Measurements from ENCODE around the gene PML. TPM values are rescaled to one million over a fixed set of nuclear protein-coding genes. Genes with fewer than 3 reads are reported as not detected.
A peak's percentile ranks its signal among the peaks of the same experiment; 100 is the strongest.
"Not testable (repeated sequence)": the region's sequence is repeated elsewhere in the genome, so short reads cannot be mapped to it uniquely, and the experiment has no call there.

Gene PML
- total RNA-seq, 1 donor from 2014 or later = 102 TPM

DNA sequence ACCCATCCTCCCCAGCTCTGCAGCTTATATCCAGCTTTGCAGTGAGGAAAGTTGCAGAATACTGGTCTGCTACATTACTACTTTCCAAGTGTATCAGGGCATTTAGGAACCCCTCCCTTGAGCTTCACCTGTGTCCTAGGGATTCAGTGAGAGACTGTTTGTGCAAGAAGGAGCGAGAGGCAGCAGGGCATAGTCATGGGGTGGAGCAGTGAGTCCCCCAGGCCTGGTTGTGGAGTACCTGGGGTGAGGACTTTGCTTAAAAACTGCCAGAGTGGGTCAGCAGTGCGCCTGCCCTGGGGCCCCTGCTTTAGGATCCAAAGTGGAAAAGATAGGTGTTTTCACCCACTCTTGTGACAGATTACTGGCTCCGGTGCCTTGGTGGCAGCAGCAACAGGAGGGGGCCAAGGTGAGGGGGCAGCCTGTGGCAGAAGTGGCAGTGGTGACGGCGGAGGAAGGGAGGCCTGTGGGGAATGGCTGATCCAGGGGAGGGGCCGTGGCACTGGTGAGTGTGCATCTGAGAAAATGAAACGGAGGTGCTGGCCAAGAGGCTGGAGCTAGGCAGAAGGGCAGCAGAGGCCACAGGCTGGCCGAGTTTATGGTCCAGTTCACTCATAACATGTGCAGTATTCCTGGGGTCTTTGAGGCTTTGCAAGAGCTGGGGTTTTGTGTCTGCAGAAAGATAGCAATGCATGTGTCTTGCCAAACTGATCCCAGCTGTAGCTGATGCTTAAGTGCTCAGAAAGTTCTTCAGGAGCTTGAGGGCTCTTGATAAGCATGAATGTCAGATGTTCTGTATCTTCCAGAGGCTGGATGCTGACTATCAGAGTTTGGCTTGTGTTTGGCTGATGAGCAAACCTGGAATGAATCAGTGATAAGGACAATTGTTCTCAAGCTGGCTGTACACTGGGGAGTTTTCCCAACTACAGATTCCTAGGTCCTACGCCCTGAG is 44.5 kb downstream of the PML start:
- no peak for DNase-seq (ENCODE audit: low spot score)

DNA sequence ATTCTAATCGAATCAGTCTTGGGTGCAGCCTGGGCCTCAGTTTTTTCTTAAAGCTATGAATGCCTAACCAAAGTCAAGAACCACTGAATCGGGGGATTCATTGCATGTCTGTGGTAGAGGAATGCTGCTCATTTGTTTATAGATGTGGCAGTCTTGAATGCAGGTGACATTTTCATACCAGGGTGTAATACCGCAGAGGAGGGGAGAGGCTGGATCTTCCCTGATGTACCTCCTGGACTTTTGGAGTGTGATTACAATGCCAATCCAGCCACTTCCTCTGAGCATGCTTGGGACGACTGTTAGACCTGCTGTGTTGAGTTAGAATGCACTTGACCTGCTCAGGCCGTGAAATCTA is 45.1 kb downstream of the PML start:
- no peak for DNase-seq (ENCODE audit: low spot score)

- DNase-seq (ENCODE audit: low spot score) = no peak
These were observed 45.8 kb downstream of the PML start for GRCh38 chr15:74040109-74040850.

DNA sequence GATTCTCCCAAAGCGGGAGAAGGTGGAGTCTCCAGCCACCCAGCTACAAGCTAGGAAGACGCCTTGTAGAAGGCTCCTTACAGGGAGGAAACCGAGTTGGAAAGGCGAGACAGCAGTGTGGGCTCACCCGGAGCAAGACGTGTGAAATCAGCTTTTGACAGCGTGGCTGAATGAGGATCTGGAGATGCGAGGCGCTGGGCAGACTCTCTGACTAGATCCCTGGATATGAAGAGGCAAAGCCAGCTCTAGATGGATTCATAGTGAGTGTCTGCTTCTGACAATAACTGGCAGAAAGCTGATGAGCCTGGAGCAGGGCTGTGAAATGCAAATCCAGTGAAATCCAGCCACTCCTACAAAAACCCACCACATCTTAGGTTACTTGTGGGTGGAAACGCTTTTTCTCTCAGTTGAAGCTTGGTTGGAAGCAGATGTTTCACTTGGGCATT is 46.8 kb downstream of the PML start:
- DNase-seq (ENCODE audit: low spot score) = no peak

DNA sequence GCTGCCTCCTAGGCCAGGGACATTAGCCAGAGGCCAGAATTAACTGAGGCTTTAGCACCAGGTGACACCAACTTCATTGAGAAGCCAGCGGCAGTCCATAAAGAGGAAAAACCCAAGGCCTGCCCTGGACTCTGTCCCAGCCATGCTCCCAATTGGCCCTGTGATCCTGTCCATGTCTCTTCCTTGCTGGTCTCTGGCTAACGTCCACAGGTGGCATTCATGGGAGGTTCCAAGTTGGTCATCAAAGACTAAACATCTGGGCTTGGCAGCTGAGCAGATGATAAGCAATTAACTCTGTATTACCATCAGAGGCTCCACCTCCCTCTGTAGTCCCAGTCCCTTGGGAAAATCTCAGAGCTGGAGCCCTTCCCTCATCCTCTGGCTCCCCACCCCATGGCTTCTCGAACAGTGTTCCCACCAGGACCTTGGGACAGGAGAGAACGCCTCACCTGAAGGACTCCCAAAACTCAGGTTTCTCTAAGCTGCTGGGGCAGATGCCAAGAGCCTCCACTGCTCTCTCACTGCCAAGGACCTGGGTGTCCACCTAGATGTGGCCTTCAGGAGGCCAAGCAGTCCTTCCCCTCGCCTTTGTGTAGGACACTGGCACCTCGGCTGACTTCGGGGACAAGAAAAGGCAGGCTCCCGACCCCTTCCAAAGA is 47.4 kb downstream of the PML start:
- DNase-seq (ENCODE audit: low spot score) = no peak

DNA sequence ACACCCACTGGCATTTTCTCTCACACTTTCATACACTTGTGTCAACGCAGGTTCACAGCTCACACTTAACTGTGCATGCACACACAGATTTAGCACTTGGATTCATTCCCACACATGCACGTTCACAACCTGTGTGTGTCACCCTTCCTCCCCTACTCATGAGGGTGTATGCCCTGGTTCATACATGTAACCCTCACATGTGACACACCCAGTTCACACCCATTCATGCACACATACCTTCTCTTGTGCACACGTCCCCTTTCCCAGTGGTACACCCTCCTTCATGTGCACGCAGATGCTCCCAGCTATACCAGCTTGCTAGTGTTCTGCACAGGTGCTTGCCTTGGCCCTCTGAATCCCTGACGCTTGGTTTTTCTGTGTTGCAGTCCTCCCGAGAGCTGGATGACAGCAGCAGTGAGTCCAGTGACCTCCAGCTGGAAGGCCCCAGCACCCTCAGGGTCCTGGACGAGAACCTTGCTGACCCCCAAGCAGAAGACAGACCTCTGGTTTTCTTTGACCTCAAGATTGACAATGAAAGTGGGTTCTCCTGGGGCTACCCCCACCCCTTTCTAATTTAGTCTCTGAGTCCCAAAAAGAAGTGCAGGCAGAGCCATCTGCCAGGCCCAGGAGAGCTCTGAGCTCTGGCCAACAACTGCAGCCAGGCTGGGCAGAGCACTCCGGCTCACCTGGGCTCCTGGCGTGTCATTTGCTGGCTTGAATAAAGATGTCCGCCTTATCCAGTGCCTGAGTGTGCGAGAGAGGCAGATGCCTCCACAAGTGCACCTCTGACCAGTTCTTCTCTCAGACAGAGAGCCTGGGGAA is 48.3 kb downstream of the PML start:
- no peak for DNase-seq (ENCODE audit: low spot score)

GRCh38 chr15:74043425-74044266 is 49.1 kb downstream of the PML start:
- DNase-seq (ENCODE audit: low spot score) = no peak

- DNase-seq (ENCODE audit: low spot score) = no peak
These were observed 50.0 kb downstream of the PML start for GRCh38 chr15:74044267-74045110.

GRCh38 chr15:74045184-74045583 is 50.7 kb downstream of the PML start:
- DNase-seq (ENCODE audit: low spot score) = no peak

DNA sequence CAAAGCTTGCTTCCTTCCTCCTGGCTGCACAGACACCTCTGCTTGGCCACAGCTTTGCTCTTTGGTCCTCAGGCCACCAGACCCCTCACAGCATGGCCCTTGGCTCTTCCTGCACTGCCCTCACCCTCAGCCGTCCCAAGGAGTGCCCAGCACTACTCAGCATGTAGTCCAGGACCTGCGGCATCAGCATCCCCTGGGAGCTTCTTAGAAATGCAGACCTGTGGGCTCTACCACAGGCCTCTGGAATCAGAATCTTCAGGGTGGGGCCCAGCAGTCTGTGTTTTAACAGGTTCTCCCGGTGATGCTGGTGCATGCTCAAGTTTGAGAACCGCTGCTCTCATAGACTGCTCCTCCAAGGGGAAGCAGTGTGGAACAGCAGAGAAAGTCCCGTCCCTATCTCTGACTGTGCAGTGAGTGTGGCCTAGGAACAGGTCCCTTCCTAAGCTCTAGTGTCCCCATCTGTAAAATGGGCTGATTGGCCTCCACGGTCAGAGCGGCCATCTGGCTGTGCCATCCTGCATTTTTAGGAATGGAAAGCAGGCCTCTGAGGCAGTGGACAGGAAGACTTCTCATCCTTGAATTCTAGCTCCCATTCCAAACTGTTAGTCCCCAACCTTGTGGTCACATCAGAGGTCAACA is 51.2 kb downstream of the PML start:
- no peak for DNase-seq (ENCODE audit: low spot score)

- DNase-seq (ENCODE audit: low spot score) = no peak
These were observed 51.8 kb downstream of the PML start for GRCh38 chr15:74046275-74046674.

DNA sequence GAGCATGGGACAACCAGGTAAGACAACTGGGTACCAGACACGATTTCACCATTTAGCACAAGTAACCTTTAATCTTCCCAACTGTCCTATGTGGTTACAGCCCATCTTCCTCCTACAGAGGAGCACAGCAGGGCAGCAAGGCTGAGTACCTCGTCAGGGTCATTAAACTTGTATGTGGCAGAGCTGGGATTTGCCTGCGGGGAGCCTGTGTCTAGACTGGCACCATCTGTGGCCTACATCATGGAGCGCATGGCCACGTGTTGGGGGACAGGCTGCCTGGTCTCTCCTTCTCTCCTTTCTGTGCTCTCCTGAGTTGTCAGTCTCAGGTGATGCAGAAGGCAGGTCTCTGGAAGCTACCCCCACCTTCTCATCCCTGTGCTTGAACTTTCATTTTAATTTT is 55.6 kb downstream of the PML start:
- no peak for DNase-seq (ENCODE audit: low spot score)

- no peak for DNase-seq (ENCODE audit: low spot score)
These were observed 56.2 kb downstream of the PML start for GRCh38 chr15:74050556-74051234.

DNA sequence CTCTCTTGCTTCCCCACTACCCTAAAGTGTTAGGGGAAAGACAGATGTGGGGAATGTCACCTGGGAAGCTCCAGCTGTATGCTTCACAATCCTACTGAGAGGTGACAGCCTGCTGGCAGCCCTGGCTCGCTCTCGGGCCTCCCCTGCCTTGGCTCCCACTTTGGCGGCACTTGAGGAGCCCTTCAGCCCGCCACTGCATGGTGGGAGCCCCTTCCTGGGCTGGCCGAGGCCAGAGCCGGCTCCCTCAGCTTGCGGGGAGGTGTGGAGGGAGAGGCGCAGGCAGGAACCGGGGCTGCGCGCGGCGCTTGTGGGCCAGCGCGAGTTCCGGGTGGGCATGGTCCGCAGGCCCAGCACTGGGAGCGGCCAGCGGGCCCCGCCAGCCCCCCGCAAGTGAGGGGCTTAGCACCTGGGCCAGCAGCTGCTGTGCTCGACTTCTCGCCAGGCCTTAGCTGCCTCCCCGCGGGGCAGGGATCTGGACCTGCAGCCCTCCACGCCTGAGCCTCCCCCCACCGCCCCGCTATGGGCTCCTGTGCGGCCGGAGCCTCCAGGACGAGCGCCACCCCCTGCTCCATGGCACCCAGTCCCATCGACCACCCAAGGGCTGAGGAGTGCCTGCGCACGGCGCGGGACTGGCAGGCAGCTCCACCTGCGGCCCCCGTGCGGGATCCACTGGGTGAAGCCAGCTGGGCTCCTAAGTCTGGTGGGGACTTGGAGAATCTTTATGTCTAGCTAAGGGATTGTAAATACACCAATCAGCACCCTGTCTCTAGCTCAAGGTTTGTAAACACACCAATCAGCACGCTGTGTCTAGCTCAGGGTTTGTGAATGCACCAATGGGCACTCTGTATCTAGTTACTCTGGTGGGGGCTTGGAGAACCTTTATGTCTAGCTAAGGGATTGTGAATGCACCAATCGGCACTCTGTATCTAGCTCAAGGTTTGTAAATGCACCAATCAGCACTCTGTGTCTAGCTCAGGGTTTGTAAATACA is 58.0 kb downstream of the PML start:
- not testable (repeated sequence) for DNase-seq (ENCODE audit: low spot score)

DNA sequence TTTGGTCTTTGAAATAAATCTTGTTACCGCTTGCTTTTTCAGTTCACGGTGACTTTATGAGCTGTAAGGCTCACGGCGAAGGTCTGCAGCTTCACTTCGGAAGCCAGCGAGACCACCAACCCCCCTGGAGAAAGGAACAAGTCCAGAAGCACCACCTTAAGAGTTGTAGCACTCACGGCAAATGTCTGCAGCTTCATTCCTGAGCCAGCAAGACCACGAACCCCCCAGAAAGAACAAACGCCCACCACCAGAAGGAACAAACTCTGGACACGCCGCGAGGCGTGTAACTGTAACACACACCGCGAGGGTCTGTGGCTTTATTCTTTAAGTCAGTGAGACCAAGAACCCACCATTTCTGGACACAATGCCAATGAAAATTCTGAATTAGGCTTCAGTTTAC is 59.0 kb downstream of the PML start:
- no peak for DNase-seq (ENCODE audit: low spot score)

GRCh38 chr15:74053941-74054529 is 59.5 kb downstream of the PML start:
- DNase-seq (ENCODE audit: low spot score) = peak; percentile 82

DNA sequence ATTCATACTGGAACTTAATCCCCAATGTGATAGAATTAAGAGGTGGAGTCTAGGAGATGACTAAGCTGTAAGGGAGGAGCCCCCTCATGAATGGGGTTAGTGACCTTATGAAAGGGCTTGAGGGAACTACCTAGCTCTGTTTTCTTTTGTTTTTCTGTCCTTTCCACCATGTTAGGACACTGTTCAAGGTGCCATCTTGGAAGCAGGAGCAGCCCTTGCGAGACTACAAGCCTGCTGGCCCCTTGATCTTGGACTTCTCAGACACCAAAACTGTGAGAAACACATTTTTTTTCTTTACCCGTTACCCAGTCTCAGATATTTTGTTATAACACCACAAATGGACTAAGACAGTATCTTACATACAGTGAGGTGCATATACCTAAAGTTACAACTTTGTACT is 61.3 kb downstream of the PML start:
- no peak for DNase-seq (ENCODE audit: low spot score)
